HG03139 (cell line): ENCODE data around the gene SLC28A1.

Experiments used
- ATAC-seq: cut with Tn5 transposase; IDR thresholded peaks from one replicate; pipeline ENCODE4 v1.9.1; 2021; ENCODE audit not compliant: unreplicated experiment

The SLC28A1 gene

GRCh38 chr15:84934942-84935729, 50.7 kb downstream of the SLC28A1 start:
- ATAC-seq, result no peak

- no peak for ATAC-seq
Observed at GRCh38 chr15:84937144-84937543, 52.7 kb downstream of the SLC28A1 start.

- no peak for ATAC-seq
Observed at GRCh38 chr15:84938726-84939125, 54.3 kb downstream of the SLC28A1 start.

GRCh38 chr15:84940399-84940798, 55.9 kb downstream of the SLC28A1 start:
- no peak for ATAC-seq

GRCh38 chr15:84942456-84942855, 58.0 kb downstream of the SLC28A1 start:
- ATAC-seq, result no peak

GRCh38 chr15:84944311-84944710, 59.8 kb downstream of the SLC28A1 start:
- ATAC-seq, result no peak

GRCh38 chr15:84944861-84945260, 60.4 kb downstream of the SLC28A1 start:
- no peak for ATAC-seq

- ATAC-seq, result no peak
Observed at GRCh38 chr15:84946772-84947489, 62.5 kb downstream of the SLC28A1 start.

GRCh38 chr15:84947947-84948830, 63.7 kb downstream of the SLC28A1 start:
- ATAC-seq, result no peak

- ATAC-seq, result no peak
Observed at GRCh38 chr15:84949043-84949442, 64.6 kb downstream of the SLC28A1 start.

- no peak for ATAC-seq
Observed at GRCh38 chr15:84949845-84950569, 65.5 kb downstream of the SLC28A1 start.

- no peak for ATAC-seq
Observed at GRCh38 chr15:84950570-84951111, 66.2 kb downstream of the SLC28A1 start.

- ATAC-seq, result no peak
Observed at GRCh38 chr15:84951736-84952135, 67.3 kb downstream of the SLC28A1 start.

- ATAC-seq, result no peak
Observed at GRCh38 chr15:84953136-84953535, 68.7 kb downstream of the SLC28A1 start.

- ATAC-seq, result no peak
Observed at GRCh38 chr15:84953726-84954125, 69.3 kb downstream of the SLC28A1 start.

- ATAC-seq, result no peak
Observed at GRCh38 chr15:84955089-84955848, 70.8 kb downstream of the SLC28A1 start.

- no peak for ATAC-seq
Observed at GRCh38 chr15:84956199-84956598, 71.7 kb downstream of the SLC28A1 start.

- no peak for ATAC-seq
Observed at GRCh38 chr15:84960391-84961113, 76.1 kb downstream of the SLC28A1 start.

- ATAC-seq, result no peak
Observed at GRCh38 chr15:84961114-84961452, 76.6 kb downstream of the SLC28A1 start.
